WTC11 (cell line): ENCODE measurements around the gene GALNT17. TPM values are rescaled to one million over a fixed set of nuclear protein-coding genes. Genes with fewer than 3 reads are reported as not detected.

Experiments used
- ATAC-seq: fragments of 200-7000 bp; cut with Tn5 transposase; 2 replicates; pipeline ENCODE4 v1.10.0; 2021; ENCODE audit warnings: mild to moderate bottlenecking, moderate library complexity
- CTCF ChIA-PET: fragments of 300-600 bp; sonication (Branson Sonifier 250); formaldehyde crosslinking; loops from one replicate; lab custom pipeline; 2021; ENCODE audit warnings: antibody characterized with exemption; lab: Charles Lee
- POLR2A ChIA-PET: fragments of 350-600 bp; sonication (Branson Sonifier 250); formaldehyde crosslinking; loops from one replicate; lab custom pipeline; 2021; ENCODE audit warnings: antibody characterized with exemption; lab: Charles Lee
- DNase-seq: peaks from one replicate; pipeline ENCODE4 v3.0.0; 2021; ENCODE audit warnings: low spot score
- H3K27ac Mint-ChIP-seq: 2 replicates; pipeline ENCODE4 v1.8.0; 2021; ENCODE audit warnings: mixed read lengths
- H3K27me3 Mint-ChIP-seq: 2 replicates; pipeline ENCODE4 v1.8.0; 2021; ENCODE audit warnings: low read depth, mild to moderate bottlenecking, moderate library complexity, mixed read lengths
- H3K36me3 Mint-ChIP-seq: 2 replicates; pipeline ENCODE4 v1.8.0; 2021; ENCODE audit warnings: mixed read lengths
- H3K4me1 Mint-ChIP-seq: 2 replicates; pipeline ENCODE4 v1.8.0; 2022; ENCODE audit warnings: mixed read lengths
- H3K4me3 Mint-ChIP-seq: 2 replicates; pipeline ENCODE4 v1.8.0; 2021; ENCODE audit warnings: mild to moderate bottlenecking, moderate library complexity, mixed read lengths
- H3K9me3 Mint-ChIP-seq: 2 replicates; pipeline ENCODE4 v1.8.0; 2021; ENCODE audit warnings: mixed read lengths
- CREM ChIP-seq: sonication (generic); formaldehyde crosslinking; IDR thresholded peaks from 2 replicates; pipeline ENCODE4 v1.8.1; 2022; ENCODE audit warnings: mild to moderate bottlenecking, missing genetic modification reagents, moderate library complexity
- ERG ChIP-seq: fragments of 250-450 bp; sonication (Bioruptor Pico); IDR thresholded peaks from 2 replicates; pipeline ENCODE4 v1.8.0; 2021; ENCODE audit warnings: mild to moderate bottlenecking
- FOXJ3 ChIP-seq: sonication (generic); formaldehyde crosslinking; IDR thresholded peaks from 2 replicates; pipeline ENCODE4 v1.9.0; 2021; ENCODE audit warnings: missing genetic modification reagents, mild to moderate bottlenecking, borderline replicate concordance
- GABPB1 ChIP-seq: sonication (generic); formaldehyde crosslinking; IDR thresholded peaks from 2 replicates; pipeline ENCODE4 v1.8.1; 2023; ENCODE audit warnings: mild to moderate bottlenecking, missing genetic modification reagents
- IRF2 ChIP-seq: sonication (generic); formaldehyde crosslinking; IDR thresholded peaks from 2 replicates; pipeline ENCODE4 v1.8.0; 2022; ENCODE audit warnings: low read depth, missing genetic modification reagents, borderline replicate concordance
- MLX ChIP-seq: sonication (generic); formaldehyde crosslinking; IDR thresholded peaks from 2 replicates; pipeline ENCODE4 v1.8.1; 2023; ENCODE audit warnings: mild to moderate bottlenecking, missing genetic modification reagents, moderate library complexity
- MXD4 ChIP-seq: fragments of 250-450 bp; sonication (Bioruptor Pico); IDR thresholded peaks from 2 replicates; pipeline ENCODE4 v1.8.0; 2021; ENCODE audit warnings: mild to moderate bottlenecking, moderate library complexity, borderline replicate concordance
- NFE2L1 ChIP-seq: sonication (generic); formaldehyde crosslinking; IDR thresholded peaks from 2 replicates; pipeline ENCODE4 v1.8.1; 2023; ENCODE audit warnings: missing genetic modification reagents
- NR2C2 ChIP-seq: sonication (generic); formaldehyde crosslinking; IDR thresholded peaks from 2 replicates; pipeline ENCODE4 v1.8.0; 2022; ENCODE audit warnings: mild to moderate bottlenecking, missing genetic modification reagents
- SMAD3 ChIP-seq: sonication (generic); formaldehyde crosslinking; IDR thresholded peaks from 2 replicates; pipeline ENCODE4 v1.8.0; 2022; ENCODE audit warnings: missing genetic modification reagents, mild to moderate bottlenecking, borderline replicate concordance
- SOX15 ChIP-seq: fragments of 250-450 bp; sonication (Bioruptor Pico); IDR thresholded peaks from 2 replicates; pipeline ENCODE4 v1.9.0; 2021; ENCODE audit warnings: mild to moderate bottlenecking
- TEAD1 ChIP-seq: sonication (generic); formaldehyde crosslinking; IDR thresholded peaks from 2 replicates; pipeline ENCODE4 v1.8.0; 2022; ENCODE audit warnings: mild to moderate bottlenecking, missing genetic modification reagents
- ZNF263 ChIP-seq: sonication (generic); formaldehyde crosslinking; IDR thresholded peaks from 2 replicates; pipeline ENCODE4 v1.8.1; 2022; ENCODE audit warnings: low read depth, mild to moderate bottlenecking, moderate library complexity, missing genetic modification reagents
- ZSCAN18 ChIP-seq: fragments of 250-450 bp; sonication (Bioruptor Pico); IDR thresholded peaks from 2 replicates; pipeline ENCODE4 v2.1.2; 2022; ENCODE audit warnings: mild to moderate bottlenecking, moderate library complexity
- total RNA-seq: library from RNA; stranded (reverse); gene quantifications from 3 replicates; pipeline ENCODE4 v1.2.3, GENCODE V29; 2021
- TF ChIP-seq, protein P1 (sequence below): sonication (generic); formaldehyde crosslinking; IDR thresholded peaks from 2 replicates; pipeline ENCODE4 v1.8.1; 2022; ENCODE audit warnings: mild to moderate bottlenecking, moderate library complexity, missing genetic modification reagents
- TF ChIP-seq, protein P2 (sequence below): sonication (generic); formaldehyde crosslinking; IDR thresholded peaks from 2 replicates; pipeline ENCODE4 v1.8.1; 2023; ENCODE audit warnings: mild to moderate bottlenecking, missing genetic modification reagents, borderline replicate concordance
- TF ChIP-seq, protein P3 (sequence below): sonication (generic); formaldehyde crosslinking; IDR thresholded peaks from 2 replicates; pipeline ENCODE4 v1.8.0; 2023; ENCODE audit warnings: missing genetic modification reagents
- TF ChIP-seq, protein P4 (sequence below): sonication (generic); formaldehyde crosslinking; IDR thresholded peaks from 2 replicates; pipeline ENCODE4 v1.8.1; 2023; ENCODE audit warnings: mild to moderate bottlenecking, missing genetic modification reagents
- TF ChIP-seq, protein P5 (sequence below): fragments of 250-450 bp; sonication (Bioruptor Pico); IDR thresholded peaks from 2 replicates; pipeline ENCODE4 v1.9.0; 2021; ENCODE audit warnings: mild to moderate bottlenecking, borderline replicate concordance

Gene GALNT17
- total RNA-seq, 1 experiment from 2014 or later = 61.1 TPM

GRCh38 chr7:71507680-71508602, 376.0 kb downstream of the GALNT17 start (continued):
- TF ChIP-seq FOXJ3 (CRISPR knock-in tag) (no peak), NR2C2 (CRISPR knock-in tag) (no peak), GABPB1 (CRISPR knock-in tag) (no peak), MXD4 (no peak), SMAD3 (CRISPR knock-in tag) (no peak), NFE2L1 (CRISPR knock-in tag) (no peak), MLX (CRISPR knock-in tag) (no peak)
- TF ChIP-seq, protein P1, sequence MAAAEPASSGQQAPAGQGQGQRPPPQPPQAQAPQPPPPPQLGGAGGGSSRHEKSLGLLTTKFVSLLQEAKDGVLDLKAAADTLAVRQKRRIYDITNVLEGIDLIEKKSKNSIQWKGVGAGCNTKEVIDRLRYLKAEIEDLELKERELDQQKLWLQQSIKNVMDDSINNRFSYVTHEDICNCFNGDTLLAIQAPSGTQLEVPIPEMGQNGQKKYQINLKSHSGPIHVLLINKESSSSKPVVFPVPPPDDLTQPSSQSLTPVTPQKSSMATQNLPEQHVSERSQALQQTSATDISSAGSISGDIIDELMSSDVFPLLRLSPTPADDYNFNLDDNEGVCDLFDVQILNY (CRISPR knock-in tag) = no peak

DNA sequence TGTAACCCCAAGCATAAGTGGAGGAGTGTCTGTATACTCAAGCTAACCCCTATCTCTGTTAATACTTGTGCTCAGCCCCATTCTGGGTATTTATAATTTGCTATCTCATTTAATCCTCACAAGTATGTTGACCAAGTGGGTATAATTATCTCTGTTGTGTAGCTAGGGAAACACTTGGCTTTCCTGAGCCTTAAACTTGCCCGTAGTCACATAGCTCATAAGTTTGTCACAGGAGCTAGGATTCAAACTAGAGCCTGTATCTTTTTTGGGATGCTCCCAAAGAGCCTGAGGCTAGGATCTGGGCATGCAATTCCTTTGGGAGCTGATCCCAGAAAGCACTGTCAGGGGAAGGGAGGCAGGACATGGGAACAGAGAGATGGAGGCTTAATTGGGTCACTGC, 377.4 kb downstream of the GALNT17 start:
- ChIA-PET POLR2A (no interaction called here), CTCF (interaction anchor here (1.0 to 2.0 kb wide), 4 partner anchors 224 to 680 kb away, joined by 3 to 7 read pairs (median 4); no protein-coding TSS in a partner anchor)
- ATAC-seq (no peak), DNase-seq (no peak)
- Mint-ChIP-seq H3K4me1 (peaks cover 33% of the 10 kb centered on the region), H3K27me3 (no peaks in the 10 kb centered on the region; the same call in 1 of the 2 replicates), H3K36me3 (peaks cover 24% of the 10 kb centered on the region), H3K9me3 (peaks cover 14% of the 10 kb centered on the region), H3K27ac (peak overlapping the region; percentile 55; the same call in 1 of the 2 replicates), H3K4me3 (no peak overlapping the region)
- TF ChIP-seq, protein P2, sequence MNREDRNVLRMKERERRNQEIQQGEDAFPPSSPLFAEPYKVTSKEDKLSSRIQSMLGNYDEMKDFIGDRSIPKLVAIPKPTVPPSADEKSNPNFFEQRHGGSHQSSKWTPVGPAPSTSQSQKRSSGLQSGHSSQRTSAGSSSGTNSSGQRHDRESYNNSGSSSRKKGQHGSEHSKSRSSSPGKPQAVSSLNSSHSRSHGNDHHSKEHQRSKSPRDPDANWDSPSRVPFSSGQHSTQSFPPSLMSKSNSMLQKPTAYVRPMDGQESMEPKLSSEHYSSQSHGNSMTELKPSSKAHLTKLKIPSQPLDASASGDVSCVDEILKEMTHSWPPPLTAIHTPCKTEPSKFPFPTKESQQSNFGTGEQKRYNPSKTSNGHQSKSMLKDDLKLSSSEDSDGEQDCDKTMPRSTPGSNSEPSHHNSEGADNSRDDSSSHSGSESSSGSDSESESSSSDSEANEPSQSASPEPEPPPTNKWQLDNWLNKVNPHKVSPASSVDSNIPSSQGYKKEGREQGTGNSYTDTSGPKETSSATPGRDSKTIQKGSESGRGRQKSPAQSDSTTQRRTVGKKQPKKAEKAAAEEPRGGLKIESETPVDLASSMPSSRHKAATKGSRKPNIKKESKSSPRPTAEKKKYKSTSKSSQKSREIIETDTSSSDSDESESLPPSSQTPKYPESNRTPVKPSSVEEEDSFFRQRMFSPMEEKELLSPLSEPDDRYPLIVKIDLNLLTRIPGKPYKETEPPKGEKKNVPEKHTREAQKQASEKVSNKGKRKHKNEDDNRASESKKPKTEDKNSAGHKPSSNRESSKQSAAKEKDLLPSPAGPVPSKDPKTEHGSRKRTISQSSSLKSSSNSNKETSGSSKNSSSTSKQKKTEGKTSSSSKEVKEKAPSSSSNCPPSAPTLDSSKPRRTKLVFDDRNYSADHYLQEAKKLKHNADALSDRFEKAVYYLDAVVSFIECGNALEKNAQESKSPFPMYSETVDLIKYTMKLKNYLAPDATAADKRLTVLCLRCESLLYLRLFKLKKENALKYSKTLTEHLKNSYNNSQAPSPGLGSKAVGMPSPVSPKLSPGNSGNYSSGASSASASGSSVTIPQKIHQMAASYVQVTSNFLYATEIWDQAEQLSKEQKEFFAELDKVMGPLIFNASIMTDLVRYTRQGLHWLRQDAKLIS (CRISPR knock-in tag) = no peak
- TF ChIP-seq SOX15 (no peak), ERG (CRISPR knock-in tag) (no peak), CREM (CRISPR knock-in tag) (no peak), ZNF263 (CRISPR knock-in tag) (no peak), ZSCAN18 (CRISPR knock-in tag) (no peak), IRF2 (CRISPR knock-in tag) (no peak), TEAD1 (no peak)
- TF ChIP-seq, protein P3, sequence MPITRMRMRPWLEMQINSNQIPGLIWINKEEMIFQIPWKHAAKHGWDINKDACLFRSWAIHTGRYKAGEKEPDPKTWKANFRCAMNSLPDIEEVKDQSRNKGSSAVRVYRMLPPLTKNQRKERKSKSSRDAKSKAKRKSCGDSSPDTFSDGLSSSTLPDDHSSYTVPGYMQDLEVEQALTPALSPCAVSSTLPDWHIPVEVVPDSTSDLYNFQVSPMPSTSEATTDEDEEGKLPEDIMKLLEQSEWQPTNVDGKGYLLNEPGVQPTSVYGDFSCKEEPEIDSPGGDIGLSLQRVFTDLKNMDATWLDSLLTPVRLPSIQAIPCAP (CRISPR knock-in tag) = no peak
- TF ChIP-seq, protein P4, sequence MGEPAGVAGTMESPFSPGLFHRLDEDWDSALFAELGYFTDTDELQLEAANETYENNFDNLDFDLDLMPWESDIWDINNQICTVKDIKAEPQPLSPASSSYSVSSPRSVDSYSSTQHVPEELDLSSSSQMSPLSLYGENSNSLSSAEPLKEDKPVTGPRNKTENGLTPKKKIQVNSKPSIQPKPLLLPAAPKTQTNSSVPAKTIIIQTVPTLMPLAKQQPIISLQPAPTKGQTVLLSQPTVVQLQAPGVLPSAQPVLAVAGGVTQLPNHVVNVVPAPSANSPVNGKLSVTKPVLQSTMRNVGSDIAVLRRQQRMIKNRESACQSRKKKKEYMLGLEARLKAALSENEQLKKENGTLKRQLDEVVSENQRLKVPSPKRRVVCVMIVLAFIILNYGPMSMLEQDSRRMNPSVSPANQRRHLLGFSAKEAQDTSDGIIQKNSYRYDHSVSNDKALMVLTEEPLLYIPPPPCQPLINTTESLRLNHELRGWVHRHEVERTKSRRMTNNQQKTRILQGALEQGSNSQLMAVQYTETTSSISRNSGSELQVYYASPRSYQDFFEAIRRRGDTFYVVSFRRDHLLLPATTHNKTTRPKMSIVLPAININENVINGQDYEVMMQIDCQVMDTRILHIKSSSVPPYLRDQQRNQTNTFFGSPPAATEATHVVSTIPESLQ = no peak
- TF ChIP-seq, protein P5, sequence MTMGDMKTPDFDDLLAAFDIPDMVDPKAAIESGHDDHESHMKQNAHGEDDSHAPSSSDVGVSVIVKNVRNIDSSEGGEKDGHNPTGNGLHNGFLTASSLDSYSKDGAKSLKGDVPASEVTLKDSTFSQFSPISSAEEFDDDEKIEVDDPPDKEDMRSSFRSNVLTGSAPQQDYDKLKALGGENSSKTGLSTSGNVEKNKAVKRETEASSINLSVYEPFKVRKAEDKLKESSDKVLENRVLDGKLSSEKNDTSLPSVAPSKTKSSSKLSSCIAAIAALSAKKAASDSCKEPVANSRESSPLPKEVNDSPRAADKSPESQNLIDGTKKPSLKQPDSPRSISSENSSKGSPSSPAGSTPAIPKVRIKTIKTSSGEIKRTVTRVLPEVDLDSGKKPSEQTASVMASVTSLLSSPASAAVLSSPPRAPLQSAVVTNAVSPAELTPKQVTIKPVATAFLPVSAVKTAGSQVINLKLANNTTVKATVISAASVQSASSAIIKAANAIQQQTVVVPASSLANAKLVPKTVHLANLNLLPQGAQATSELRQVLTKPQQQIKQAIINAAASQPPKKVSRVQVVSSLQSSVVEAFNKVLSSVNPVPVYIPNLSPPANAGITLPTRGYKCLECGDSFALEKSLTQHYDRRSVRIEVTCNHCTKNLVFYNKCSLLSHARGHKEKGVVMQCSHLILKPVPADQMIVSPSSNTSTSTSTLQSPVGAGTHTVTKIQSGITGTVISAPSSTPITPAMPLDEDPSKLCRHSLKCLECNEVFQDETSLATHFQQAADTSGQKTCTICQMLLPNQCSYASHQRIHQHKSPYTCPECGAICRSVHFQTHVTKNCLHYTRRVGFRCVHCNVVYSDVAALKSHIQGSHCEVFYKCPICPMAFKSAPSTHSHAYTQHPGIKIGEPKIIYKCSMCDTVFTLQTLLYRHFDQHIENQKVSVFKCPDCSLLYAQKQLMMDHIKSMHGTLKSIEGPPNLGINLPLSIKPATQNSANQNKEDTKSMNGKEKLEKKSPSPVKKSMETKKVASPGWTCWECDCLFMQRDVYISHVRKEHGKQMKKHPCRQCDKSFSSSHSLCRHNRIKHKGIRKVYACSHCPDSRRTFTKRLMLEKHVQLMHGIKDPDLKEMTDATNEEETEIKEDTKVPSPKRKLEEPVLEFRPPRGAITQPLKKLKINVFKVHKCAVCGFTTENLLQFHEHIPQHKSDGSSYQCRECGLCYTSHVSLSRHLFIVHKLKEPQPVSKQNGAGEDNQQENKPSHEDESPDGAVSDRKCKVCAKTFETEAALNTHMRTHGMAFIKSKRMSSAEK (CRISPR knock-in tag) = no peak
